NOMO-1 (cell line): Measurements from ENCODE around the gene PAPOLB.

Experiments
- DNase-seq, 2 experiments: peaks; one replicate each; lab custom pipeline; 2025; ENCODE audit not compliant: unreplicated experiment in 2 of 2; lab: John Stamatoyannopoulos, UW

The PAPOLB gene

GRCh38 chr7:4825081-4825480, 36.7 kb downstream of the PAPOLB start:
- DNase-seq: no peak

GRCh38 chr7:4824120-4824775, 37.6 kb downstream of the PAPOLB start:
- no peak for DNase-seq

GRCh38 chr7:4823441-4824119, 38.2 kb downstream of the PAPOLB start:
- no peak for DNase-seq

- DNase-seq: no peak
These were observed 39.2 kb downstream of the PAPOLB start for GRCh38 chr7:4822677-4823076.

GRCh38 chr7:4820967-4821471, 40.8 kb downstream of the PAPOLB start:
- no peak for DNase-seq

- no peak for DNase-seq
These were observed 41.3 kb downstream of the PAPOLB start for GRCh38 chr7:4820405-4820966.

GRCh38 chr7:4819560-4820404, 42.0 kb downstream of the PAPOLB start:
- no peak for DNase-seq

GRCh38 chr7:4818000-4818794, 43.6 kb downstream of the PAPOLB start:
- no peak for DNase-seq

GRCh38 chr7:4817178-4817901, 44.5 kb downstream of the PAPOLB start:
- no peak for DNase-seq

GRCh38 chr7:4816419-4817080, 45.3 kb downstream of the PAPOLB start:
- no peak for DNase-seq

GRCh38 chr7:4815609-4816418, 46.0 kb downstream of the PAPOLB start:
- no peak for DNase-seq

GRCh38 chr7:4815121-4815520, 46.7 kb downstream of the PAPOLB start:
- DNase-seq: no peak

- no peak for DNase-seq
These were observed 47.4 kb downstream of the PAPOLB start for GRCh38 chr7:4814433-4814832.

- DNase-seq: no peak
These were observed 52.2 kb downstream of the PAPOLB start for GRCh38 chr7:4809666-4810065.

GRCh38 chr7:4809091-4809591, 52.7 kb downstream of the PAPOLB start:
- no peak for DNase-seq

- DNase-seq: no peak
These were observed 53.3 kb downstream of the PAPOLB start for GRCh38 chr7:4808565-4808964.

- DNase-seq: no peak
These were observed 53.8 kb downstream of the PAPOLB start for GRCh38 chr7:4808026-4808425.
